AG09309 (cell line): ENCODE data around the gene EGFR.

ENCODE experiments used
- DNase-seq: peaks from one replicate; pipeline ENCODE4 v3.0.0-alpha.2; 2010; ENCODE audit warnings: low read depth
- H3K4me3 ChIP-seq: 2 replicates; pipeline ENCODE4 v1.5.1; 2011; ENCODE audit warnings: mild to moderate bottlenecking, low read depth, low read length, moderate library complexity; ENCODE audit not compliant: control insufficient read depth
- CTCF ChIP-seq: IDR thresholded peaks from 2 replicates; pipeline ENCODE4 v1.5.1; 2011; ENCODE audit warnings: mild to moderate bottlenecking, low read depth, low read length, inconsistent platforms; ENCODE audit not compliant: insufficient read depth, control insufficient read depth; ENCODE audit errors: missing control alignments

Gene EGFR

GRCh38 chr7:55171157-55171556 is 152.3 kb downstream of the EGFR start:
- H3K4me3 ChIP-seq: no peak overlapping the region
- TF ChIP-seq CTCF: no peak
- DNase-seq: no peak

GRCh38 chr7:55172161-55172560 is 153.3 kb downstream of the EGFR start:
- no peak overlapping the region for H3K4me3 ChIP-seq
- no peak for TF ChIP-seq CTCF

GRCh38 chr7:55172881-55173609 is 154.2 kb downstream of the EGFR start:
- TF ChIP-seq CTCF: no peak
- no peak overlapping the region for H3K4me3 ChIP-seq
- no peak for DNase-seq

More at GRCh38 chr7:55172161-55172560, 153.3 kb downstream of the EGFR start:
- no peak for DNase-seq

GRCh38 chr7:55173671-55174070 is 154.9 kb downstream of the EGFR start:
- H3K4me3 ChIP-seq: no peak overlapping the region
- DNase-seq: no peak
- TF ChIP-seq CTCF: no peak

- no peak overlapping the region for H3K4me3 ChIP-seq
- no peak for TF ChIP-seq CTCF
- no peak for DNase-seq
Observed at GRCh38 chr7:55174456-55174855, 155.6 kb downstream of the EGFR start.

GRCh38 chr7:55174856-55175255 is 156.0 kb downstream of the EGFR start:
- H3K4me3 ChIP-seq: no peak overlapping the region
- no peak for TF ChIP-seq CTCF
- DNase-seq: no peak
